ENCODE results near the gene ACTG1.
A peak's percentile ranks its signal among the peaks of the same experiment; 100 is the strongest.

Gene ACTG1

GRCh38 chr17:81492202-81492601 is 20.4 kb downstream of the ACTG1 start:
- DNase-seq: no peak

GRCh38 chr17:81491761-81492160 is 20.8 kb downstream of the ACTG1 start:
- DNase-seq: no peak

GRCh38 chr17:81491181-81491581 is 21.4 kb downstream of the ACTG1 start:
- DNase-seq: no peak

- DNase-seq: no peak
Measured at GRCh38 chr17:81489998-81490992, 22.3 kb downstream of the ACTG1 start.

- DNase-seq: no peak
Measured at GRCh38 chr17:81489012-81489997, 23.3 kb downstream of the ACTG1 start.

- DNase-seq: no peak
Measured at GRCh38 chr17:81488276-81488860, 24.2 kb downstream of the ACTG1 start.

- DNase-seq: peak; percentile 73
Measured at GRCh38 chr17:81487487-81488275, 24.9 kb downstream of the ACTG1 start.

GRCh38 chr17:81487089-81487486 is 25.5 kb downstream of the ACTG1 start:
- DNase-seq: no peak

- DNase-seq: no peak
Measured at GRCh38 chr17:81486199-81486810, 26.3 kb downstream of the ACTG1 start.

GRCh38 chr17:81484195-81484979 is 28.2 kb downstream of the ACTG1 start:
- DNase-seq: peak; percentile 71

GRCh38 chr17:81483862-81484194 is 28.8 kb downstream of the ACTG1 start:
- no peak for DNase-seq

GRCh38 chr17:81483085-81483861 is 29.3 kb downstream of the ACTG1 start:
- DNase-seq: no peak

- no peak for DNase-seq
Measured at GRCh38 chr17:81482673-81483072, 29.9 kb downstream of the ACTG1 start.

- no peak for DNase-seq
Measured at GRCh38 chr17:81481815-81482505, 30.6 kb downstream of the ACTG1 start.

GRCh38 chr17:81481073-81481799 is 31.4 kb downstream of the ACTG1 start:
- DNase-seq: peak; percentile 78

GRCh38 chr17:81480140-81481072 is 32.2 kb downstream of the ACTG1 start:
- peak; percentile 85 for DNase-seq
